ENCODE results near the gene ANKRD45. TPM values are rescaled to one million over a fixed set of nuclear protein-coding genes. Genes with fewer than 3 reads are reported as not detected.

Gene ANKRD45, protein sequence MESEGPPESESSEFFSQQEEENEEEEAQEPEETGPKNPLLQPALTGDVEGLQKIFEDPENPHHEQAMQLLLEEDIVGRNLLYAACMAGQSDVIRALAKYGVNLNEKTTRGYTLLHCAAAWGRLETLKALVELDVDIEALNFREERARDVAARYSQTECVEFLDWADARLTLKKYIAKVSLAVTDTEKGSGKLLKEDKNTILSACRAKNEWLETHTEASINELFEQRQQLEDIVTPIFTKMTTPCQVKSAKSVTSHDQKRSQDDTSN
- total RNA-seq (not detected), polyA plus RNA-seq (not detected)

- H3K4me1 Mint-ChIP-seq: peaks cover 4 to 15% (median 14%) of the 10 kb centered on the region in 3 donors
- Histone ChIP-seq H3K9me3 (ENCODE audit: low read length) (no peaks in the 10 kb centered on the region), H3K4me1 (ENCODE audit: insufficient read depth, low read length) (no peaks in the 10 kb centered on the region), H3K4me3 (ENCODE audit: low read length) (no peak within 1 kb of the TSS), H3K36me3 (ENCODE audit: insufficient read depth, low read length) (no peaks in the 10 kb centered on the region), H3K27me3 (ENCODE audit: insufficient read depth, low read length, poor library complexity, severe bottlenecking) (peaks cover 14% of the 10 kb centered on the region), H3K27ac (ENCODE audit: low read depth, low read length) (peak within 1 kb of the TSS; percentile 68)
- ChIA-PET CTCF (no interaction called here), POLR2A (no interaction called here)
- no peaks in the 10 kb centered on the region for H3K9me3 Mint-ChIP-seq
- H3K27me3 Mint-ChIP-seq: peaks cover 22 to 56% of the 10 kb centered on the region in 2 donors
- peaks cover 0 to 8% (median 0%) of the 10 kb centered on the region in 3 donors for H3K36me3 Mint-ChIP-seq
- peak in 2 of 5 donors; percentile 4 to 15 for DNase-seq
- peak within 1 kb of the TSS in 1 of 8 donors; percentile 17 for H3K27ac Mint-ChIP-seq
- peak within 1 kb of the TSS in 5 of 7 donors; percentile 21 to 58 (median 46) for H3K4me3 Mint-ChIP-seq
Measured at GRCh38 chr1:173669491-173669941, at the start of gene ANKRD45. TSS of gene ANKRD45 (minus strand) at chr1:173669851. CDS start at chr1:173659418, 10,433 bp downstream.

DNA sequence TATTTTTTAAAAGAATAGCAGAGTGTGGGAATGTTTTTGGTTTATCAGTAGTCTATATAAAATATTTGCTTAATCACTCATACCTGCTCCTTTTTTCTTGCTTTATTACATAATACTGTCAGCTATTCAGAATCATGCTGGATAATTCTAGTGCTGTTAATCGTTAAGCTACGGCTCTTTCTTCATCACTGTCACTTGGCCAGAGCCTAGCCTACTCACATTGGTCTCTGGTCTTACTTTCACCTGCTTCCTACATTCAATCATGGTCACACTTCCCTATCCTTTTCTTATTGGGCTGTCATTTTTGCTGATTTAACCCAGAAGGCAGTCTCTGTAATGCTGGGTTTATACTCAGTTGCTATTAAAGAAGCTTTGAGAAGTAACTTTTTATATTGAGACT is 47.6 kb upstream of the ANKRD45 start:
- Mint-ChIP-seq H3K4me3 (peak overlapping the region in 5 of 7 donors; percentile 5 to 72 (median 37)), H3K4me1 (peaks cover 45 to 65% (median 53%) of the 10 kb centered on the region in 3 donors), H3K36me3 (peaks cover 10 to 44% (median 11%) of the 10 kb centered on the region in 3 donors), H3K27me3 (no peaks in the 10 kb centered on the region), H3K27ac (peak overlapping the region in 2 of 8 donors; percentile 8 to 83), H3K9me3 (no peaks in the 10 kb centered on the region)
- ChIA-PET POLR2A (no interaction called here), CTCF (no interaction called here)
- Histone ChIP-seq H3K27ac (ENCODE audit: low read depth, low read length) (no peak overlapping the region), H3K27me3 (ENCODE audit: insufficient read depth, low read length, poor library complexity, severe bottlenecking) (no peaks in the 10 kb centered on the region), H3K36me3 (ENCODE audit: insufficient read depth, low read length) (peaks cover 5% of the 10 kb centered on the region), H3K4me1 (ENCODE audit: insufficient read depth, low read length) (peaks cover 26% of the 10 kb centered on the region), H3K4me3 (ENCODE audit: low read length) (no peak overlapping the region), H3K9me3 (ENCODE audit: low read length) (no peaks in the 10 kb centered on the region)
- DNase-seq: no peak

DNA sequence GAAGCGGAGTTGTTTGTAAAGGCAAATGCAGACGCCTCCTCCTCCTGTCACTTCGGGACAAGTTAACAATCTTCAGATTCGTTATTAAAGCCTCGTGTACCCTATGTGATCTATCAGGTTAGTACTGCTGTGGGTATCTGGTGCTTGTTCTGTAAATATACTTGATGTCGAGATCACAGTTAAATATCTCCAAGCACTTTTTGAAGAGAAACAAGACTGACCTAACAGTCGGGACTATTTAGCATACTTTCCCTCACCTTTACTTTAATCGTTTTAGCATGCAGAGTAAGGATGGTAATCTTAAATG is 45.8 kb upstream of the ANKRD45 start:
- peaks cover 3 to 28% (median 8%) of the 10 kb centered on the region in 3 donors for H3K36me3 Mint-ChIP-seq
- peaks cover 0 to 1% (median 0%) of the 10 kb centered on the region in 5 donors for H3K9me3 Mint-ChIP-seq
- H3K27me3 ChIP-seq (ENCODE audit: insufficient read depth, low read length, poor library complexity, severe bottlenecking): peaks cover 3% of the 10 kb centered on the region
- H3K27me3 Mint-ChIP-seq: peaks cover 7 to 13% of the 10 kb centered on the region in 2 donors
- H3K4me1 Mint-ChIP-seq: peaks cover 36 to 49% (median 39%) of the 10 kb centered on the region in 3 donors
- ChIA-PET CTCF (interaction anchor here (1.1 to 2.3 kb wide), 3 partner anchors 109 to 285 kb away, joined by 5 to 14 read pairs (median 5); partner anchors contain the start of gene DARS2), POLR2A (interaction anchor here (1.6 kb wide), 2 partner anchors 152 to 238 kb away, joined by 6 to 12 read pairs; partner anchors contain the start of genes GAS5, PRDX6 and ZBTB37)
- peak overlapping the region; percentile 88 to 99 (median 93) for H3K4me3 Mint-ChIP-seq
- peaks cover 26% of the 10 kb centered on the region for H3K4me1 ChIP-seq (ENCODE audit: insufficient read depth, low read length)
- peak overlapping the region; percentile 87 for H3K27ac ChIP-seq (ENCODE audit: low read depth, low read length)
- H3K27ac Mint-ChIP-seq: peak overlapping the region; percentile 71 to 99 (median 95)
- no peaks in the 10 kb centered on the region for H3K9me3 ChIP-seq (ENCODE audit: low read length)
- peak overlapping the region; percentile 77 for H3K4me3 ChIP-seq (ENCODE audit: low read length)
- H3K36me3 ChIP-seq (ENCODE audit: insufficient read depth, low read length): peaks cover 5% of the 10 kb centered on the region
- DNase-seq: no peak

- peaks cover 26% of the 10 kb centered on the region for H3K4me1 ChIP-seq (ENCODE audit: insufficient read depth, low read length)
- H3K4me3 ChIP-seq (ENCODE audit: low read length): peak within 1 kb of the TSS; percentile 77
- no peaks in the 10 kb centered on the region for H3K9me3 ChIP-seq (ENCODE audit: low read length)
- H3K9me3 Mint-ChIP-seq: peaks cover 0 to 1% (median 0%) of the 10 kb centered on the region in 5 donors
- H3K27me3 ChIP-seq (ENCODE audit: insufficient read depth, low read length, poor library complexity, severe bottlenecking): peaks cover 6% of the 10 kb centered on the region
- H3K27me3 Mint-ChIP-seq: peaks cover 12 to 18% of the 10 kb centered on the region in 2 donors
- CTCF ChIA-PET: interaction anchor here (0.7 to 2.3 kb wide), 5 partner anchors 109 to 285 kb away, joined by 3 to 14 read pairs (median 5); partner anchors contain the start of gene DARS2
- H3K36me3 Mint-ChIP-seq: peaks cover 0 to 24% (median 8%) of the 10 kb centered on the region in 3 donors
- H3K27ac ChIP-seq (ENCODE audit: low read depth, low read length): peak within 1 kb of the TSS; percentile 87
- H3K4me1 Mint-ChIP-seq: peaks cover 32 to 44% (median 34%) of the 10 kb centered on the region in 3 donors
- DNase-seq: peak; percentile 74 to 89 (median 89)
- H3K27ac Mint-ChIP-seq: peak within 1 kb of the TSS; percentile 71 to 99 (median 95)
- H3K36me3 ChIP-seq (ENCODE audit: insufficient read depth, low read length): peaks cover 5% of the 10 kb centered on the region
- POLR2A ChIA-PET: interaction anchor here (0.6 to 1.6 kb wide), 5 partner anchors 109 to 1284 kb away, joined by 3 to 12 read pairs (median 6); partner anchors contain the start of genes DARS2, GAS5, PRDX6 and ZBTB37
- peak within 1 kb of the TSS; percentile 88 to 99 (median 93) for H3K4me3 Mint-ChIP-seq
Measured at GRCh38 chr1:173714759-173715537, 45.3 kb upstream of the ANKRD45 start, which contains the start of gene KLHL20. TSS of gene KLHL20 (plus strand) at chr1:173714981. CDS start at chr1:173716044, 1,063 bp downstream.

- Histone ChIP-seq H3K4me1 (ENCODE audit: insufficient read depth, low read length) (peaks cover 26% of the 10 kb centered on the region), H3K36me3 (ENCODE audit: insufficient read depth, low read length) (peaks cover 5% of the 10 kb centered on the region), H3K27ac (ENCODE audit: low read depth, low read length) (peak overlapping the region; percentile 87), H3K27me3 (ENCODE audit: insufficient read depth, low read length, poor library complexity, severe bottlenecking) (peaks cover 6% of the 10 kb centered on the region), H3K9me3 (ENCODE audit: low read length) (no peaks in the 10 kb centered on the region), H3K4me3 (ENCODE audit: low read length) (peak overlapping the region; percentile 77)
- POLR2A ChIA-PET: interaction anchor here (1.0 to 1.6 kb wide), 4 partner anchors 110 to 285 kb away, joined by 3 to 12 read pairs (median 6); partner anchors contain the start of genes DARS2, GAS5, PRDX6 and ZBTB37
- Mint-ChIP-seq H3K27me3 (peaks cover 13 to 23% of the 10 kb centered on the region in 2 donors), H3K4me3 (peak overlapping the region; percentile 88 to 99 (median 93)), H3K4me1 (peaks cover 30 to 40% (median 30%) of the 10 kb centered on the region in 3 donors), H3K27ac (peak overlapping the region; percentile 71 to 99 (median 95)), H3K9me3 (peaks cover 0 to 1% (median 0%) of the 10 kb centered on the region in 5 donors), H3K36me3 (peaks cover 0 to 22% (median 8%) of the 10 kb centered on the region in 3 donors)
- CTCF ChIA-PET: interaction anchor here (0.7 to 2.3 kb wide), 5 partner anchors 110 to 284 kb away, joined by 3 to 14 read pairs (median 5); partner anchors contain the start of gene DARS2
- DNase-seq: no peak
Measured at GRCh38 chr1:173714441-173714758, 44.7 kb upstream of the ANKRD45 start.

GRCh38 chr1:173708787-173709186 is 39.1 kb upstream of the ANKRD45 start:
- Mint-ChIP-seq H3K36me3 (no peaks in the 10 kb centered on the region), H3K27me3 (peaks cover 19 to 45% of the 10 kb centered on the region in 2 donors)
- POLR2A ChIA-PET: no interaction called here

GRCh38 chr1:173705117-173705516 is 35.5 kb upstream of the ANKRD45 start:
- ChIA-PET CTCF (no interaction called here), POLR2A (no interaction called here)
- no peak for DNase-seq
- H3K9me3 ChIP-seq (ENCODE audit: low read length): no peaks in the 10 kb centered on the region
- no peaks in the 10 kb centered on the region for H3K27me3 ChIP-seq (ENCODE audit: insufficient read depth, low read length, poor library complexity, severe bottlenecking)
- no peaks in the 10 kb centered on the region for H3K36me3 ChIP-seq (ENCODE audit: insufficient read depth, low read length)
- Mint-ChIP-seq H3K4me1 (no peaks in the 10 kb centered on the region), H3K27ac (no peak overlapping the region), H3K4me3 (no peak overlapping the region), H3K27me3 (peaks cover 14 to 28% of the 10 kb centered on the region in 2 donors), H3K9me3 (peaks cover 0 to 3% (median 0%) of the 10 kb centered on the region in 5 donors), H3K36me3 (no peaks in the 10 kb centered on the region)
- H3K27ac ChIP-seq (ENCODE audit: low read depth, low read length): no peak overlapping the region
- H3K4me3 ChIP-seq (ENCODE audit: low read length): no peak overlapping the region
- no peaks in the 10 kb centered on the region for H3K4me1 ChIP-seq (ENCODE audit: insufficient read depth, low read length)

More at GRCh38 chr1:173708787-173709186, 39.1 kb upstream of the ANKRD45 start:
- CTCF ChIA-PET: no interaction called here
- Histone ChIP-seq H3K27me3 (ENCODE audit: insufficient read depth, low read length, poor library complexity, severe bottlenecking) (peaks cover 6% of the 10 kb centered on the region), H3K4me3 (ENCODE audit: low read length) (no peak overlapping the region), H3K27ac (ENCODE audit: low read depth, low read length) (no peak overlapping the region), H3K4me1 (ENCODE audit: insufficient read depth, low read length) (no peaks in the 10 kb centered on the region), H3K9me3 (ENCODE audit: low read length) (no peaks in the 10 kb centered on the region), H3K36me3 (ENCODE audit: insufficient read depth, low read length) (no peaks in the 10 kb centered on the region)
- no peak for DNase-seq
- Mint-ChIP-seq H3K4me1 (no peaks in the 10 kb centered on the region), H3K9me3 (peaks cover 0 to 1% (median 0%) of the 10 kb centered on the region in 5 donors), H3K27ac (no peak overlapping the region), H3K4me3 (no peak overlapping the region)
